Left lobe of liver (tissue), 2 donors: Measurements from ENCODE around the gene FNDC11. TPM values are rescaled to one million over a fixed set of nuclear protein-coding genes. Genes with fewer than 3 reads are reported as not detected.
"Not testable (repeated sequence)": the region's sequence is repeated elsewhere in the genome, so short reads cannot be mapped to it uniquely, and the experiment has no call there.

Source experiments
- ATAC-seq: fragments of 200-7000 bp; cut with Tn5 transposase; one replicate; pipeline ENCODE4 v1.9.1; 2020; ENCODE audit warnings: mild to moderate bottlenecking, moderate library complexity
- DNase-seq: peaks from one replicate; pipeline ENCODE4 v3.0.0-alpha.2; 2020; ENCODE audit warnings: low spot score
- total RNA-seq: library from RNA; stranded (reverse); gene quantifications from one replicate; pipeline ENCODE4 v1.2.1, GENCODE V29; 2021
- donor health status: DM: no; HTN: no; CAD: no; lungs with moderate emphysema.
- donor health status: DM: no; HTN: yes; CAD: no.

FNDC11 gene
- total RNA-seq, 1 donor from 2014 or later, result not detected

- no peak for DNase-seq
- ATAC-seq, result no peak
These were observed 41.6 kb downstream of the FNDC11 start for GRCh38 chr20:63595416-63596127.

GRCh38 chr20:63596423-63596822, 42.5 kb downstream of the FNDC11 start:
- ATAC-seq, result no peak
- no peak for DNase-seq

DNA sequence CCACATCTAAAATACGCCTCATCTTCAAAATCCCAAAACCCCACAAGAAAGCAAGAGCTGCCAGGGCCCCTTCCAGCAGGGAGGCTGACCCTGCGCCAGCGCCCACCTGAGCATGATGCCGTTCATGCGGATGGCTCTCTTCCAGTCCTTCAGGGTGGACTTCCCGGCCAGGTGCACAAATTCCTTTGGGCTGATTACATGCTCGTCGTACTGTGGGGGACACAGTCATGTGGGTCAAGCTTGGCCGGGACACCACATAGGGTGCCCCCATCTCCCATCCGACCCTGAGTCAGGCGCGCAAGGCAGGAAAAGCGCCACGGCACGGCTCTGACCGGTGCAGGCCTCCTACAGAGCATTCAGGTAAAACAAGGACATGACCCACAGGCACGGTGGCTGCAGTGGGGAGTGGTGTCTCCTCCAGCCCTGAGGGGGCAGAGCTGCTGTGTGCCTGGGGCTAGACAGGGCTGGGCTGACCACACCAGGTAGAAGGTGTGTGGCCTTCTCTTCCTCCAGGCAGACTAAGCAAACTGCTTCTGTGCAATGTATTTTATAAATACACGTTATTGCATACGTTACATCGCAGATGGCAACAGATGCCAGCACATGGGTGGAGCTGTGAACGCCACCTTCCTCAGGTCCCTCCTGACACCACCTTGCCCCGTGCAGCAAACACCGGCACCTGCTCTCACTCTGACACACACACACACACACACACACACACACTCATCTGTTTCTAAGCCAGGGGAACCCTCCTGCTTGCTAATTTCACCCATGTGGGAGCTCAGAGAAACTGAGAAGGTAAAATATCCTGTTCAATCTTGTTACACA, 43.9 kb downstream of the FNDC11 start:
- DNase-seq (no peak), ATAC-seq (no peak)

DNA sequence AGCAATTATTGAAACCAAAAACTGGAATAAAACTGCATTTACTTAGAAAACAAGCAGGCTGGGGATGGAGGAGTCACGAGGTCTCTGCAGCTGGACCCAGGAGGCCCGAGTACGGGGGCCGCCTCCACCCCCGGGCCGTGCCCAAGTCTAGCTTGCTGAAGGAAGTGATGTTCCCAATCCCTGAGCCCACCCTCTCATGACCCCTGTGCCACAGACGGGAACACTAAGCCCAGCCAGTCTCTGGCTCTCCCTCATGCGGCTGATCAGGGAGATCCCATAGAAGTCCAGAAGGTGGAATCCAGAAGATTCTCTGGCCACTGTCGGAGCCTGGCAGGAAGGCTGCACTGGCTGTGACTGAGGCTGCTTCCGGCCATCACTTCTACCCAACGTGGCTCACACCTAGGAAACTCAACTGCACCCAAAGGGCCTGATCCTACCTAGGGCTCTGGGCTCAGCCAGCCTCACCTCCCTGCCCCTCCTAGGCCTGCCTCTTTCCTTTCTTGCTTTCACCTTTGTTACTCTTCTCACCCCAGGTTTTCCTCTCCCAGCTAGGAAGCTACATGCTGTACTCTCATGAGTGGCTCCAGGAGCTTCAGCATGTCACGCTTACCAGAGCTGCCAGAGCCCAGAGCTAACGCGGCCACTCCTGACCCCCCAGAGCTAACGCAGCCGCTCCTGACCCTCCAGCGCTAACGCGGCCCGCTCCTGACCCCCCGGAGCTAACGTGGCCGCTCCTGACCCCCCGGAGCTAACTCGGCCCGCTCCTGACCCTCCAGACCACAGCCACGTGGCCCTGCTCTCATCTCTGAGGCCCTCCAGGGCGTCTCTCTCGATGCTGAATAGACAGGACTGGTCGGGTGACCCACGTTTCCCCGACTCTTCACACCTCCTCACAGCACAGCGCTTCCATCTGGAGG, 44.8 kb downstream of the FNDC11 start:
- DNase-seq (no peak), ATAC-seq (no peak)

DNA sequence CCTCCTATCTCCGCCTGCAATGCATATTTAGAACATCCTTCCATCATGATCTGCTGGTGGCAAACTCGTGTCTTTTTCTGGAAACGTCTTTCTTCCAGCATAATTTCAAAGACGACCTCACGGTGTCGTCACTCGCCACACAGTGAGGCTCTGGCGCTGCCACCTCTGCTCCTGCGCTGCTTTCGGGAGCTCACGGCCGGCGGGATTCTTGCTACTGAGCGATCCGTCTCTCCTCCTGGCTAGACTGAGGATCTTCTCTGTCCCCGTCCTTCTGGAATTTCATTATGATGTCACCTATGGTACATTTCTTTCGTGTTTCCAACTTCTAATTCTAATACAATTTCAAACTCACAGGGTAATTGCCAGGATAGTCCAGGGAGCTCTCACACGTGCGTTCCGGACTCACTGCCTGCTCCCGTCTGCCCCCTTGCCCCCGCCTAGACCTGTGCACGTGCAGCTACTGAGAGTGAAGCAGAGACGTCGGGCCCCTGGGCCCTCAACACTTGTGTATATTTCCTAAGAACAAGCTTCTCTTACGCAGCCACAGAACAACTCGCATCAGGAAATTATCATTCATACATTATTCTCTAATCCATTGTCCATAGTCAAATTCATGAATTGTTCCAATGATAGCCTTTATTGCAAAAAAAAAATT, 45.6 kb downstream of the FNDC11 start:
- no peak for ATAC-seq
- no peak for DNase-seq

- not testable (repeated sequence) for ATAC-seq, DNase-seq
These were observed 47.7 kb downstream of the FNDC11 start for GRCh38 chr20:63601679-63602078.

DNA sequence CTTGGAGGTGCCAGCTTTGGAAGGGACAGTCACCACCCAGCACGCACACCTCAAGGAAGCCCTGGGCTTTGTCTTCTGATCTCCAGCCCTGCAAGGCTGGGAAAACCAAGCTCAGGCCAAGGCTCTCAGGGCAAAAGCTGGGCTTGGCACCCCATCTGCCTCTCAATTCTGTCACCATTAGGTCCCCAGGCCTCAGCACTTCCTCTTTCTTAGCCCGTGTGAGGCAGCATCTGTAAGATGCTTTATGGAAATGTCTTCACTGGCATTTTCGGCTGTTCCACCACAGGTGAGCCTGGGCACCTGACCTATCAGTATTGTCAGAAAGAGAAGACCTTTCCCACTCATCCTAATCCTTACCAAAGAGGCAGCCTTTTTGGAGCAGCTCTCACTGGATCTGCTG, 48.4 kb downstream of the FNDC11 start:
- DNase-seq (no peak), ATAC-seq (no peak)

Other genes starting within 250 kb of the FNDC11 start
- gene CHRNA4, start 192.8 kb upstream of the FNDC11 start, total RNA-seq, result 145 TPM
- gene KCNQ2, start 81.5 kb upstream of the FNDC11 start, total RNA-seq, result not detected
- gene EEF1A2, start 55.1 kb upstream of the FNDC11 start, total RNA-seq, result 0.73 TPM
- 88.0 TPM for gene PPDPF, start 33.4 kb upstream of the FNDC11 start, total RNA-seq
- gene PTK6, start 16.8 kb upstream of the FNDC11 start, total RNA-seq, result 12.0 TPM
- not detected for gene SRMS, start 6.4 kb upstream of the FNDC11 start, total RNA-seq
- 18.1 TPM for gene HELZ2, start 20.1 kb downstream of the FNDC11 start, total RNA-seq
- 4.5 TPM for gene GMEB2, start 72.9 kb downstream of the FNDC11 start, total RNA-seq
- gene STMN3, start 99.3 kb downstream of the FNDC11 start, total RNA-seq, result 1.5 TPM
- gene RTEL1, start 104.2 kb downstream of the FNDC11 start, total RNA-seq, result 13.8 TPM
- gene TNFRSF6B, start 142.5 kb downstream of the FNDC11 start, total RNA-seq, result 0.40 TPM
- 23.6 TPM for gene ARFRP1, start 153.8 kb downstream of the FNDC11 start, total RNA-seq
- gene ZGPAT, start 153.9 kb downstream of the FNDC11 start, total RNA-seq, result 64.1 TPM
- gene LIME1, start 182.5 kb downstream of the FNDC11 start, total RNA-seq, result 122 TPM
- gene SLC2A4RG, start 185.6 kb downstream of the FNDC11 start, total RNA-seq, result 195 TPM